Activated naive CD8-positive, alpha-beta T cell treated with anti-CD3 and anti-CD28 coated beads, Interleukin-2, amount 50 U/mL, for 24 hours (primary cell): Measurements from ENCODE around the gene BPIFB4.
"Not testable (repeated sequence)": the region's sequence is repeated elsewhere in the genome, so short reads cannot be mapped to it uniquely, and the experiment has no call there.

Experiments
- ATAC-seq: fragments of 150-1000 bp; cut with Tn5 transposase; one replicate; pipeline ENCODE4 v1.10.0; 2021
- DNase-seq: peaks from one replicate; pipeline ENCODE4 v3.0.0; 2021
- H3K27ac Mint-ChIP-seq: one replicate; pipeline ENCODE4 v1.8.0; 2021; ENCODE audit warnings: mild to moderate bottlenecking, mixed read lengths
- H3K27me3 Mint-ChIP-seq: one replicate; pipeline ENCODE4 v1.8.0; 2021; ENCODE audit warnings: mixed read lengths
- H3K36me3 Mint-ChIP-seq: one replicate; pipeline ENCODE4 v1.8.0; 2021; ENCODE audit warnings: low read depth, mixed read lengths
- H3K4me1 Mint-ChIP-seq: one replicate; pipeline ENCODE4 v1.8.0; 2021; ENCODE audit warnings: mixed read lengths
- H3K4me3 Mint-ChIP-seq: one replicate; pipeline ENCODE4 v1.8.0; 2021; ENCODE audit warnings: mild to moderate bottlenecking, moderate library complexity, mixed read lengths
- H3K9me3 Mint-ChIP-seq: one replicate; pipeline ENCODE4 v1.8.0; 2021; ENCODE audit warnings: mixed read lengths

BPIFB4 gene

DNA sequence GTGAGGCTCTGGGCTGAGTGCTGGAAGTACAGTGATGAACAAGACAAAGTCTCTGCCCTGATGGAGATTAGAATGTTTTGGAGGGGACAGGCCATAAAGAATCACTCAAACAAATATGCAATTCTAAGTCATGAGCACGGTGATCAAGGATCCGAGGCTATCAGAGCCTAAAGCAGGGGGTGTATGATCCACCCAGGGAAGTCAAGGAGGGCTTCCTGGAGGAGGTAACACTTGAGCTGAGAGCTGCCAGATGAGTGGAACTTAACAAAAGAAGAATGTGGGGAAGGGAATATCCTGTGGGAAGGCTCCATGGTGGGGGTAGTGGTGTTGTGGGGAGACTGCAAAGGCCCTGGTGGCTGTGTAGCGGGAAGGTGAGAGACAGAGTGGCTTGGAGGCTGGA is 12.2 kb downstream of the BPIFB4 start:
- Mint-ChIP-seq H3K4me1 (no peaks in the 10 kb centered on the region), H3K9me3 (no peaks in the 10 kb centered on the region), H3K4me3 (no peak overlapping the region), H3K36me3 (no peaks in the 10 kb centered on the region), H3K27ac (no peak overlapping the region), H3K27me3 (no peaks in the 10 kb centered on the region)
- no peak for DNase-seq
- ATAC-seq, result no peak

DNA sequence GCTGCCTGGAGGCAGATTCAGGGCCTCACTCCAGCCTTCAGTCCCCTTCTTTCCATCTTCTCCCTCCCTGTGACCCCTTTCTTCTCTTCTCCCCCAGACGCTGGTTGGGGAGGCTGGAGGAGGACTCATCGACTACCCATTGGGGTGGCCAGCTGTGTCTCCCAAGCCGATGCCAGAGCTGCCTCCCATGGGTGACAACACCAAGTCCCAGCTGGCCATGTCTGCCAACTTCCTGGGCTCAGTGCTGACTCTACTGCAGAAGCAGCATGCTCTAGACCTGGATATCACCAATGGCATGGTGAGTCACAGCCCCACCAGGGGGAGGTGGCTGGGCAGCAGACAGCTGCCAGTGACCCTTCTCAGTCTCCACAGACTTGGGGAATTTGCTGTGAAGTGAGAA is 12.9 kb downstream of the BPIFB4 start:
- H3K4me3 Mint-ChIP-seq, result no peak overlapping the region
- H3K27ac Mint-ChIP-seq, result no peak overlapping the region
- no peaks in the 10 kb centered on the region for H3K9me3 Mint-ChIP-seq
- ATAC-seq (peak; percentile 29), DNase-seq (no peak)
- no peaks in the 10 kb centered on the region for H3K27me3 Mint-ChIP-seq
- no peaks in the 10 kb centered on the region for H3K36me3 Mint-ChIP-seq
- H3K4me1 Mint-ChIP-seq, result no peaks in the 10 kb centered on the region

DNA sequence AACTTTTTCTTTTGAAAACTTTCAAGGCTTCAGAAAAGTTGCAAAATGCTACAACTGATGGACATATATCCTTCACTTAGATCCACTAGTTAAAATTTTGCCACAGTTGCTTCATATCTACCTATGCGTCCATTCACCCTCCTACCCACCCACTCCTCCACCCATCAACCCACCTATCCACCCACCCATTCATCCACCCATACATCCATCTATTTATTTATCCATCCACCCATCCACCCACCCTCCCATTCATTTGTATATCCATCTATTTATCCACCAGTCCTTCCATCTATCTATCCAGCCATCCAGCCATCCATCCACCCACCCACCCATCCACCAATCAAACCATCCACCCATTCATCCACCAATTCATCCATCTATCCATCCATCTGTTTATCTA is 13.6 kb downstream of the BPIFB4 start:
- Mint-ChIP-seq H3K36me3 (no peaks in the 10 kb centered on the region), H3K4me3 (no peak overlapping the region), H3K9me3 (no peaks in the 10 kb centered on the region), H3K27ac (no peak overlapping the region), H3K4me1 (no peaks in the 10 kb centered on the region), H3K27me3 (no peaks in the 10 kb centered on the region)
- DNase-seq (no peak), ATAC-seq (no peak)

DNA sequence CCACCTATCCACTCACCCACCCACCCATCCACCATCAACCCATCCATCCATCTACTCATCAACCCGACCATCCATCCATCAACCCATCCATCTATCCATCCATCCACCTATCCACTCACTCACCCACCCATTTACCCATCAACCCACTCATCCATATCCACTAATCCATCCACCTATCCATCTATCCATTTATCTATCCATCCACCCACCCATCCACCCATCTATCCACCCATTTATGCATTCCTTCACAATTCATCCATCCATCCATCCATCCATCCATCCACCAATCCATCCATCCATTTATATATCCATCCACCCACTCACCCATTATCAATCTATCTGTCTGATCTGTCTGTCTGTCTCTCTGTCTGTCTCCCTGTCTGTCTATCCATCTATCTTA is 14.1 kb downstream of the BPIFB4 start:
- Mint-ChIP-seq H3K4me1 (no peaks in the 10 kb centered on the region), H3K9me3 (no peaks in the 10 kb centered on the region), H3K27me3 (no peaks in the 10 kb centered on the region), H3K27ac (no peak overlapping the region), H3K36me3 (no peaks in the 10 kb centered on the region), H3K4me3 (no peak overlapping the region)
- ATAC-seq (no peak), DNase-seq (no peak)

DNA sequence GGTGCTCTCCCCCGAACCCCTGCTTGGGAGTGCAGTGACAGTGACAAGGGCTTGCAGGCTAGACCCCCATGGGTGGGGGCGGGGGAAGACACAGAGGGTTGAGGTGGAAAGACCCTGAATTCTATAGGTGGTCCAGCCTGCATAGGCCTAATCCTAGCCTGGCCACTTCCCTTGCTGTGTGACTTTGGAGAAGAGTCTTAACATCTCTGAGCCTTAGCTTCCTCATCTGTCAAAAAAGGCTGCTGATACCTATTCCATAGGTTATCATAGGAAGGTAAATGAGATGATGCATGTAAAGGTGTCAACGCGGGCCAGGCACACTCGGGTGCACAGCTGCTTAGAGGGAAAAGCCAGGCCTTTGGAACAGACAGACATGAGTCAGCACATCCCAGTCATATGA is 15.8 kb downstream of the BPIFB4 start:
- H3K36me3 Mint-ChIP-seq, result no peaks in the 10 kb centered on the region
- H3K27me3 Mint-ChIP-seq, result no peaks in the 10 kb centered on the region
- no peak overlapping the region for H3K27ac Mint-ChIP-seq
- no peak for ATAC-seq
- DNase-seq, result no peak
- no peaks in the 10 kb centered on the region for H3K4me1 Mint-ChIP-seq
- H3K4me3 Mint-ChIP-seq, result no peak overlapping the region
- H3K9me3 Mint-ChIP-seq, result no peaks in the 10 kb centered on the region

DNA sequence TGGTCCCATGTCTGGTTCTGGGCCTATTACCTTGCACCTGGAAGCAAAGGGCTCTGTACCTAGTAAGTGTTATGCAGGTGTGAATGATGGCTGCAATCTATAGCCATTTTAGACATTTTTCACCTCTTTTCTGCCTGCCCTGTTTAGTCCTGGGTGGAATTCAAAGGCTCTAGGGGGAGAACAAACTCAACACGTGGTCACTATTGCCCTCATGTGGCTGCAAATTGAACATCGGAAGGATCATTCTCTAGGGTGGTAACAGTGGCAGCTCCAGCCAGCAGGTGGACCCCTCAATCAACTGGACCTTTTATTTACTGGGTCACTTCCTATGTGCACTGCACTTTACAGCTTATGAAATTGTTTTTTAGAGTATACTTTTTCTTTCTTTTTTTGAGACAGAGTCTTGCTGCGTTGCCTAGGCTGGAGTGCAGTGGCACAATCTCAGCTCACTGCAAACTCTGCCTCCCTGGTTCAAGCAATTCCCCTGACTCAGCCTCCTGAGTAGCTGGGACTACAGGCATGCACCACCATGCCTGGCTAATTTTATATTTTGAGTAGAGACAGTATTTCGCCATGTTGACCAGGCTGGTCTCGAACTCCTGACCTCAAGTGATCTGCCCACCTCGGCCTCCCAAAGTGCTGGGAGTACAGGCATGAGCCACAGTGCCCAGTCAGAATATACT is 16.6 kb downstream of the BPIFB4 start:
- DNase-seq, result peak; percentile 33
- not testable (repeated sequence) for H3K27ac Mint-ChIP-seq, H3K36me3 Mint-ChIP-seq, H3K4me1 Mint-ChIP-seq, H3K9me3 Mint-ChIP-seq, H3K27me3 Mint-ChIP-seq, H3K4me3 Mint-ChIP-seq
- ATAC-seq, result peak; percentile 59

DNA sequence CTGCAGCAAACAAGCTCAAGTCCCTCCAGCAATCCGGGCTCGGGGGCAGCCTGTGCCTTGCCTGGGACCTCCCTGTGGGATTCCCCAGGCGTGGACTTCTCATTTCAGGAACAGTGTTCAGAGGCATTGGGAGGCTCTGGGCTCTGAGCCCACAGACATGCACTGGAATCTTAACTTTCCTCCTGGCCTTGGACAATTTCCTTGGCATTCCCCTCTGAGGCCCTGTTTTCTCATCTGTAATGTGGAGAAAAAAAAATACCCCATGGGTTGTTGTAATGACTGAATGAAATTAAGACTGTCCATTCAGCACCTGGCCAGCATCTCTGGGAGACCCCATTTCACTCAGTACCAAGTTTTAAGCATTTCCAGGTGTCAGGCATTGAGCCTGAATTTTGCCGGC is 17.6 kb downstream of the BPIFB4 start:
- H3K9me3 Mint-ChIP-seq, result no peaks in the 10 kb centered on the region
- H3K36me3 Mint-ChIP-seq, result no peaks in the 10 kb centered on the region
- no peak for ATAC-seq
- H3K27me3 Mint-ChIP-seq, result no peaks in the 10 kb centered on the region
- DNase-seq, result no peak
- no peaks in the 10 kb centered on the region for H3K4me1 Mint-ChIP-seq
- H3K27ac Mint-ChIP-seq, result no peak overlapping the region
- H3K4me3 Mint-ChIP-seq, result no peak overlapping the region

DNA sequence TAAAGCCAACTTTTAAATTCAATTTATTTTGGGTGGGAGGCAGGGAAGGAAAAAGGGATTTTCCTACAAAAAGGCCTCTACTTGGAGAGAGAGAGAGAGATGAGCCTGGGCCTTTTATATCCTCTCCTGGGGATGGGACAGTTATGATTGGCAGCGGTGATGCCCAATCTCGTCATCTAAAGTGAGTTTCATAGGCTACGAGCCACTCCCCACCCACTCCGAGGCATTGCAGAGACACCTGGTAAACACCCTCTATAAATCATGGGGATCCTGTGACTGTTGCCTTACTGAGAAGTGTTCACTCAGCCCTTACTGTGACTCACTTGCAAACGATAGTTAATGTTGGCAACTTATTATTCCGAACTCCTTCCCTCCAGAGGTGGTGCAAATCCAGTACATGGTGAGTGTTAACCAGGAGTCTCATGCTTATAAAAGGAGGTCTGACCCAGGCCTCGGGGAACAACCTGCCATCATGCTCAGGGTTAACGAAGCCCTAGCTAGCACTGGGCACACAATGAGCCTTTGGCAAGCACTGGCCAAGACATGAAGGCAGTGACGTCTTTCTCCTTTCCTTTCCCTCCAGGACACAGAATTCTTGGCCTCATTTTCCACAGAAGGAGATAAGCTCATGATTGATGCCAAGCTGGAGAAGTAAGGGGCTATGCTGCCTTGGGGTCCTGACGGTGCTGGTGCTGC is 20.5 kb downstream of the BPIFB4 start:
- no peak for DNase-seq
- Mint-ChIP-seq H3K27me3 (no peaks in the 10 kb centered on the region), H3K4me3 (no peak overlapping the region), H3K27ac (no peak overlapping the region), H3K36me3 (no peaks in the 10 kb centered on the region), H3K9me3 (no peaks in the 10 kb centered on the region), H3K4me1 (no peaks in the 10 kb centered on the region)
- ATAC-seq, result no peak

DNA sequence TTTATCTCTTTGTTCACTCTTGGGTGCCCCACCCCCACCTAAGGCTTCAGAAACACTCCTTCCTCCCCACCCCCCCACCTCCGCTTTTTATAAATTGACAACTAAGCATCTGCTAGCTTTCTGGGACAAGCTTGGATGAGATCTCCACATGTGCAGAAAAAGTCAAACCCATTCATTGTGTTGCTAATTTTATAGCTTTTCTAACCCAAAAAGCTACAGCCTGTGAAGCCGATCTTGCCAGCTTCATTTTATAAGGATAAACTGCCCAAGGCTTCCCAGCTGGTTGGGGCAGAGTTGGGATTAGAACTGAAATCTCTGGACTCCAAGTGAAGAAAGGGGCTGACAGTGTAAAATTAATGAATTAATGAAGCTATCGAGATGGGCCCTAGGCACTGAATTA is 24.1 kb downstream of the BPIFB4 start:
- H3K9me3 Mint-ChIP-seq, result no peaks in the 10 kb centered on the region
- no peak overlapping the region for H3K27ac Mint-ChIP-seq
- no peaks in the 10 kb centered on the region for H3K27me3 Mint-ChIP-seq
- no peak for DNase-seq
- H3K4me1 Mint-ChIP-seq, result no peaks in the 10 kb centered on the region
- H3K36me3 Mint-ChIP-seq, result no peaks in the 10 kb centered on the region
- no peak for ATAC-seq
- H3K4me3 Mint-ChIP-seq, result no peak overlapping the region

DNA sequence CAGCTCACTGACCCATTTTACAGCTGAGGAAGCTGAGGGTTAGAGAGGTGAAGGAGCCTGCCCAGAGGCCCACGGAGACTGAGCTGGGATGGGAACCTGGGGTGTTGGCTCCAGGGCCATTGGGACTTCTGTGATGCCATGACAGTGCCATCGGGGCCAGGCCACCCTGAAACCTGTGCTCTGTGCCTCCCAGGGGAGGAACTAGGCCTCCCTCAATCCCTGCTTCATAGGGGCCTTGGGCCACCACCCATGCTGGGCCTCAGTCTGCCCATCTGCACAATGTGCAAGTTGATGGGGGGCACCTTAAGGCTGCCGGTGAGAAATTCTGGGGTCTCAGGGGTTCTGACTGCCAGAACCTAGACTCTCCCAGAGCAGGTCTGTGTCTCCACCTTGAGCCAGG is 24.9 kb downstream of the BPIFB4 start:
- Mint-ChIP-seq H3K4me3 (no peak overlapping the region), H3K27ac (no peak overlapping the region), H3K36me3 (no peaks in the 10 kb centered on the region), H3K27me3 (no peaks in the 10 kb centered on the region), H3K9me3 (no peaks in the 10 kb centered on the region), H3K4me1 (no peaks in the 10 kb centered on the region)
- DNase-seq (no peak), ATAC-seq (no peak)

DNA sequence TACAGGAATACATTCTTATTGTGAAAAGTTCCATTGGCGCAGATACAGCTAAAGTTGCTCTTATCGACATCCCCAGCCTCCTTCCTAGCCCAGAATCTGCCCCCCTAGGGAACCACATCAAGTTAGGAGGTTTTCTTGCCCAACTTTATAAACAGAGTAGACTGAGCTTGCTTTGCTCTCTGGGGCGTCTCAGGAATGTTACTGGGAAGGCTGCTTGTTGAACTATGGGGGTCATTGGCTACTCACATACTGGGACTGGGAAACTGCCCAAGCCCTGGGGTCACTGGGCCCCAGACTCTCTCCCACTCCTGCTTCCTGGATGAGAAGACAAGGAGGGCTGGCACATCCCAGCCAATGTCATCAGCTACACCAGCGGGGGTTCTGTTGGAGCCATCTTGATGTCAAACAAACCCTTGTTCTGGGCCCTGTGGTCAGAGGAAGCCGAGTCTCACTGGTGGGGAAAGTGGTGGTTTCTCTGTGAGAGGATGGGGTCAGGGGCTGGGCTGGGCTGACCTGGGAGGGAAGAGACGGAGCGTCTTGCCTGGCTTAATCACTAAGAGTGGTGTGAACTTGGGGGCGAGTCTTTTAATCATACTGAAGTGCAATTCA is 26.0 kb downstream of the BPIFB4 start:
- no peaks in the 10 kb centered on the region for H3K9me3 Mint-ChIP-seq
- ATAC-seq (no peak), DNase-seq (no peak)
- H3K4me3 Mint-ChIP-seq, result no peak overlapping the region
- no peaks in the 10 kb centered on the region for H3K36me3 Mint-ChIP-seq
- no peak overlapping the region for H3K27ac Mint-ChIP-seq
- H3K27me3 Mint-ChIP-seq, result no peaks in the 10 kb centered on the region
- H3K4me1 Mint-ChIP-seq, result no peaks in the 10 kb centered on the region

DNA sequence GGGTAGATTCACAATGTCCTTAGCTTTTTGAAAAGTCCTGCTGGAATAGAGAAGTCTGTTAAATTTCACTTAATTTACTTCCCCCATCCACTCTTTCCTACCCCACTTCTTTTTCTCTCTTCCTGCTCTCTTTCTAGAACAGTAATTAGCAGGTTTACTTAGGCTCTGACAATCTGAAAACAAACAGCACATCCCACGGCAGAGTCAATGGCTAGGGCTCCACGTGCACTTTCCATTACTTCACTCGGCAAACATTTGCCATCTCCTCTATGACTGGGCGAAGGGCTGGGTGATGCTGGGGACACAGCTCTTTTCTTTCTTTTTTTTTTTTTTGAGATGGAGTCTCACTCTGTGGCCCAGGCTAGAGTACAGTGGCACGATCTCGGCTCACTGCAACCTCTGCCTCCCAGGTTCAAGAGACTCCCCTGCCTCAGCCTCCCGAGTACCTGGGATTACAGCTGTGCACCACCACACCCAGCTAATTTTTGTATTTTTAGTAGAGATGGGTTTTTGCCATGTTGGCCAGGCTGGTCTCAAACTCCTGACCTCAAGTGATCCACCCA is 26.7 kb downstream of the BPIFB4 start:
- not testable (repeated sequence) for H3K27ac Mint-ChIP-seq, H3K27me3 Mint-ChIP-seq, H3K9me3 Mint-ChIP-seq, H3K4me3 Mint-ChIP-seq, ATAC-seq, H3K4me1 Mint-ChIP-seq, DNase-seq, H3K36me3 Mint-ChIP-seq

DNA sequence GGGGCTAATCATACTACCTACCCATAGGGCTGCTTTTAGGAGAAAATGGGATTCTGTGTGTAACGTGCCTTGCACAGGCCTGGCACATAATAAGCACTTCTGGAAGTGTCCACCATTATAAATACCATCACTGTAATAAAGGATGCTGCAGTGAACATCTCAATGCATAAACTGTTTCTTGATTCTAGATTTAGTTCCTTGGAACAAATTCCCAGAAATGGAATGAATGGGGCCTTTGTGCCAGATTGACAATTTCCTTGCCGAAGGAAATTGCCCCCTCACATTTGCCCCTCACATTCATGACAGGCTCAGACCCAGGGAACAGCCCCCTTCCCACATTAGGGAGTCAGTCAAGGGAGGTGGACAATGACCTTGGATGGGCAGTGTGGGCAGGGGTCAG is 29.2 kb downstream of the BPIFB4 start:
- no peak for DNase-seq
- Mint-ChIP-seq H3K4me3 (no peak overlapping the region), H3K27ac (no peak overlapping the region), H3K36me3 (no peaks in the 10 kb centered on the region), H3K4me1 (no peaks in the 10 kb centered on the region), H3K9me3 (no peaks in the 10 kb centered on the region), H3K27me3 (no peaks in the 10 kb centered on the region)
- ATAC-seq, result no peak

DNA sequence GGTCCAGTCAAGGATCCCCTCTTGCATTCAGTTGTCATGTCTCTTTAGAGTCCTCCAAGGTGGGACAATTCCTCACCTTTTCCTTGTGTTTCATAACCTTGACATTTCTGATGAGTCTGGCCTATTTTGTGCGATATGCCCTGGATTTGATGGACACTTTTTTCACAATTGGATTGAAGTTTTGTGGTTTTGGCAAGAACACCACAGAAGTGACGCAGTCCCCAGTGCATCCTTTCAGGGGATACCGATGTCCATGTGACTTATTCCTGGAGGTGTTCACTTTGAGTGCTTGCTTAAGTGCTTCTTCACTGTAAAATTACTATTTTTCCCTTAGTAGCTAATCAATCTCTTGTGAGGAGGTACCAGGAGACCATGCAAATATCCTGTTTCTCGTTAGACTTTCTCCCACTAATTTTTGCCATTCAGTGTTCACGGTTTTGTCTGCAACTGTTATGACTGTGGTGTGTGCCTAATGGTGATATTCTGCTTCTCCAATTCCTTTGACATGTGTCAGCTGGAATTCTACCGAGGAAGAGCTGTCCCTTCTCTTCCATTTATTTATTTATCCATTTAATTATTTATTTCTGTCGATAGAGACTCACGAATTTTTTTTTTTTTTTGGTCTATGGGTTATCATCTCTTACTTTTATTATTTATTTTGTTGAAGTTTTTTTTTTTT is 30.8 kb downstream of the BPIFB4 start:
- Mint-ChIP-seq H3K4me3 (no peak overlapping the region), H3K4me1 (no peaks in the 10 kb centered on the region), H3K9me3 (no peaks in the 10 kb centered on the region), H3K27me3 (no peaks in the 10 kb centered on the region), H3K27ac (no peak overlapping the region), H3K36me3 (no peaks in the 10 kb centered on the region)
- DNase-seq (no peak), ATAC-seq (no peak)

DNA sequence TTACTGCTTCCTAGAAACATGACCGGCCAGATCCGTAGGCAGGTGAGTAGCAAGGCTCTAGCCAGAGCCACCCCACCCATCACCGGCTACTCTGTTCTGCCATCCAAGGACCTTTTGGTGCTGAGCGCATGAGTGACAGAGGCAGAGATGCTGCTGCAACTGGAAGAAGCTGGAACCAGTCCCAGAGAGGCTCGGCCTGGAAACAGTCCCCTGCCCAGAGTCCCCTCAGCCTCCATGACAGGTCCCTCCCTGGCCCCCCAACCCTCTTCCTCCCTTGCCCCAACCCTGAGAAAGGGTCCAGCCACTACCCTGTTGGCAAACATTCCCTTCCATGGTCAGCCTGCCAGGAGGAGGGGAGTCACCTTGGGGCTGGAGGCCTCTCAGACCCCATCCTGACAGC is 31.9 kb downstream of the BPIFB4 start:
- no peaks in the 10 kb centered on the region for H3K36me3 Mint-ChIP-seq
- DNase-seq (no peak), ATAC-seq (no peak)
- H3K9me3 Mint-ChIP-seq, result no peaks in the 10 kb centered on the region
- no peak overlapping the region for H3K27ac Mint-ChIP-seq
- no peaks in the 10 kb centered on the region for H3K4me1 Mint-ChIP-seq
- H3K4me3 Mint-ChIP-seq, result no peak overlapping the region
- H3K27me3 Mint-ChIP-seq, result no peaks in the 10 kb centered on the region
